Heart left ventricle (tissue), 13 donors: ENCODE results near the gene EHD2.

Experiments used
- CTCF ChIP-seq, 12 donors: fragments of 200-600 bp; sonication (generic) in 4 of 12; IDR thresholded peaks; one replicate each; pipeline versions ENCODE4 v1.5.0 to v1.8.0; 2018 to 2022; ENCODE audit warnings: antibody characterized with exemption in 12 of 12, mild to moderate bottlenecking in 5 of 12
- POLR2A ChIP-seq, 2 donors: fragments of 450-650 bp; IDR thresholded peaks; one replicate each; pipeline ENCODE4 v1.6.1; 2017; ENCODE audit warnings: antibody characterized with exemption in 2 of 2, mild to moderate bottlenecking in 2 of 2, moderate library complexity in 2 of 2
- donor health status: ischemic (EF 13 %, LVEDD 7.1; RV severe dilation, severe dysfunction).
- donor health status: DM: no; HTN: yes; CAD: no.
- donor health status: DM: no; HTN: no; CAD: no.
- donor health status: ischemic (EF 25% LVEDD 6.9; RV normal size, moderate dysfunction).
- donor health status: ischemic (EF 25% LVEDD 5.7; RV mildly dilated, moderate dysfunction).
- donor health status: ischemic (EF 35%, LVEDD 5.7; RV mildly dilated, moderate dysfunction).
- donor health status: nonischemic (EF 11% LVEDD 7.7; RV severe dilation, severe dysfunction).
- donor health status: DM: yes; HTN: yes; CAD: no.
- donor health status: PGD.
- donor health status: ischemic (EF 29% LVEDD 5.4; RV normal size, mild dysfunction).
- donor health status: nonischemic (EF 23%, LVEDD 6.1; RV moderate dilation, normal function).

- TF ChIP-seq POLR2A (IDR thresholded peaks at IDR 0.05), result no peak
- no peak for TF ChIP-seq CTCF (IDR thresholded peaks at IDR 0.05)
These were observed 37.5 kb downstream of the EHD2 start for GRCh38 chr19:47750752-47751151.
